BJ (cell line): ENCODE measurements around the gene ZNF287. TPM values are rescaled to one million over a fixed set of nuclear protein-coding genes. Genes with fewer than 3 reads are reported as not detected.
A peak's percentile ranks its signal among the peaks of the same experiment; 100 is the strongest.

ENCODE experiments used
- CTCF ChIA-PET: fragments of 350-600 bp; formaldehyde crosslinking; extraction: SDS; loops from one replicate; lab custom pipeline; 2021; ENCODE audit warnings: antibody characterized with exemption, inconsistent platforms; lab: Yijun Ruan, JAX
- POLR2A ChIA-PET: fragments of 300-600 bp; sonication (Branson Sonifier 250); formaldehyde crosslinking; extraction: SDS; loops from one replicate; lab custom pipeline; 2021; ENCODE audit warnings: antibody characterized with exemption; lab: Charles Lee
- DNase-seq: peaks from one replicate; pipeline ENCODE4 v3.0.0-alpha.2; 2011; ENCODE audit warnings: low read depth
- H3K27me3 ChIP-seq: 2 replicates; pipeline ENCODE4 v1.6.0; 2011; ENCODE audit warnings: low read length; ENCODE audit not compliant: control insufficient read depth, insufficient read depth
- H3K36me3 ChIP-seq: 2 replicates; pipeline ENCODE4 v1.5.1; 2011; ENCODE audit warnings: low read length; ENCODE audit not compliant: control insufficient read depth, insufficient read depth
- H3K4me3 ChIP-seq: 2 replicates; pipeline ENCODE4 v1.5.1; 2011; ENCODE audit warnings: low read depth, mild to moderate bottlenecking, control low read depth, low read length
- CTCF ChIP-seq: IDR thresholded peaks from 2 replicates; pipeline ENCODE4 v1.5.1; 2011; ENCODE audit warnings: low read depth, mild to moderate bottlenecking, control low read depth, inconsistent platforms, low read length, moderate library complexity; ENCODE audit not compliant: insufficient read depth
- polyA plus RNA-seq: library from polyadenylated mRNA; depleted of rRNA; stranded (reverse); fragments of >200 nt; gene quantifications from 2 replicates; pipeline ENCODE4 v1.2.3, GENCODE V29; 2011

Gene ZNF287
- polyA plus RNA-seq, 1 experiment = 6.0 TPM

- no peak for TF ChIP-seq CTCF
- H3K36me3 ChIP-seq = no peaks in the 10 kb centered on the region; the same call in 1 of the 2 replicates
- H3K4me3 ChIP-seq = peak overlapping the region; percentile 83
- ChIA-PET CTCF (interaction anchor here (1.0 to 1.4 kb wide), 4 partner anchors 15 to 206 kb away, joined by 3 to 6 read pairs (median 6); no protein-coding TSS in a partner anchor), POLR2A (no interaction called here)
- DNase-seq = no peak
- peaks cover 4% of the 10 kb centered on the region for H3K27me3 ChIP-seq
These were observed 331 bp upstream of the ZNF287 start for GRCh38 chr17:16569358-16569712.

GRCh38 chr17:16552637-16553045, 16.4 kb downstream of the ZNF287 start:
- CTCF ChIA-PET = no interaction called here
- TF ChIP-seq CTCF = no peak
- POLR2A ChIA-PET = no interaction called here
- H3K4me3 ChIP-seq = no peak overlapping the region
- peaks cover 2% of the 10 kb centered on the region for H3K36me3 ChIP-seq
- H3K27me3 ChIP-seq = no peaks in the 10 kb centered on the region
- no peak for DNase-seq

- ChIA-PET CTCF (no interaction called here), POLR2A (no interaction called here)
- no peak for DNase-seq
- Histone ChIP-seq H3K27me3 (no peaks in the 10 kb centered on the region), H3K36me3 (no peaks in the 10 kb centered on the region), H3K4me3 (no peak overlapping the region)
- TF ChIP-seq CTCF = no peak
These were observed 16.9 kb downstream of the ZNF287 start for GRCh38 chr17:16551878-16552636.

- ChIA-PET POLR2A (no interaction called here), CTCF (interaction anchor here (0.8 to 1.9 kb wide), 3 partner anchors 49 to 451 kb away, joined by 3 to 8 read pairs (median 4); no protein-coding TSS in a partner anchor)
- H3K36me3 ChIP-seq = no peaks in the 10 kb centered on the region
- no peak for DNase-seq
- no peak for TF ChIP-seq CTCF
- no peak overlapping the region for H3K4me3 ChIP-seq
- no peaks in the 10 kb centered on the region for H3K27me3 ChIP-seq
These were observed 31.9 kb downstream of the ZNF287 start for GRCh38 chr17:16537130-16537458.

- no peaks in the 10 kb centered on the region for H3K36me3 ChIP-seq
- ChIA-PET CTCF (interaction anchor here (2.0 kb wide), 1 partner anchor 13 kb away, joined by 5 read pairs; no protein-coding TSS in a partner anchor), POLR2A (no interaction called here)
- H3K27me3 ChIP-seq = peaks cover 5% of the 10 kb centered on the region
- no peak for DNase-seq
- no peak overlapping the region for H3K4me3 ChIP-seq
- TF ChIP-seq CTCF = no peak
These were observed 34.8 kb downstream of the ZNF287 start for GRCh38 chr17:16534236-16534635.
